Measurements from ENCODE around the gene OR10J5.

OR10J5 gene

GRCh38 chr1:159562680-159563079, 26.9 kb upstream of the OR10J5 start:
- TF ChIP-seq SIN3A (IDR thresholded peaks at IDR 0.05; ENCODE audit: borderline replicate concordance, insufficient read depth, low read length) (no peak), FOXP2 (optimal IDR thresholded peaks at IDR 0.05; ENCODE audit: borderline replicate concordance, extremely low read depth, extremely low read length, insufficient read depth) (no peak), POLR2AphosphoS5 (IDR thresholded peaks at IDR 0.05; ENCODE audit: low read depth, low read length) (no peak), TAF1 (IDR thresholded peaks at IDR 0.05; ENCODE audit: borderline replicate concordance, insufficient read depth, low read length) (no peak)
- TF ChIP-seq, protein P1, sequence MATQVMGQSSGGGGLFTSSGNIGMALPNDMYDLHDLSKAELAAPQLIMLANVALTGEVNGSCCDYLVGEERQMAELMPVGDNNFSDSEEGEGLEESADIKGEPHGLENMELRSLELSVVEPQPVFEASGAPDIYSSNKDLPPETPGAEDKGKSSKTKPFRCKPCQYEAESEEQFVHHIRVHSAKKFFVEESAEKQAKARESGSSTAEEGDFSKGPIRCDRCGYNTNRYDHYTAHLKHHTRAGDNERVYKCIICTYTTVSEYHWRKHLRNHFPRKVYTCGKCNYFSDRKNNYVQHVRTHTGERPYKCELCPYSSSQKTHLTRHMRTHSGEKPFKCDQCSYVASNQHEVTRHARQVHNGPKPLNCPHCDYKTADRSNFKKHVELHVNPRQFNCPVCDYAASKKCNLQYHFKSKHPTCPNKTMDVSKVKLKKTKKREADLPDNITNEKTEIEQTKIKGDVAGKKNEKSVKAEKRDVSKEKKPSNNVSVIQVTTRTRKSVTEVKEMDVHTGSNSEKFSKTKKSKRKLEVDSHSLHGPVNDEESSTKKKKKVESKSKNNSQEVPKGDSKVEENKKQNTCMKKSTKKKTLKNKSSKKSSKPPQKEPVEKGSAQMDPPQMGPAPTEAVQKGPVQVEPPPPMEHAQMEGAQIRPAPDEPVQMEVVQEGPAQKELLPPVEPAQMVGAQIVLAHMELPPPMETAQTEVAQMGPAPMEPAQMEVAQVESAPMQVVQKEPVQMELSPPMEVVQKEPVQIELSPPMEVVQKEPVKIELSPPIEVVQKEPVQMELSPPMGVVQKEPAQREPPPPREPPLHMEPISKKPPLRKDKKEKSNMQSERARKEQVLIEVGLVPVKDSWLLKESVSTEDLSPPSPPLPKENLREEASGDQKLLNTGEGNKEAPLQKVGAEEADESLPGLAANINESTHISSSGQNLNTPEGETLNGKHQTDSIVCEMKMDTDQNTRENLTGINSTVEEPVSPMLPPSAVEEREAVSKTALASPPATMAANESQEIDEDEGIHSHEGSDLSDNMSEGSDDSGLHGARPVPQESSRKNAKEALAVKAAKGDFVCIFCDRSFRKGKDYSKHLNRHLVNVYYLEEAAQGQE (IDR thresholded peaks at IDR 0.05; ENCODE audit: insufficient read depth in 1 of 2, low read depth in 2 of 2, low read length in 2 of 2) = no peak

DNA sequence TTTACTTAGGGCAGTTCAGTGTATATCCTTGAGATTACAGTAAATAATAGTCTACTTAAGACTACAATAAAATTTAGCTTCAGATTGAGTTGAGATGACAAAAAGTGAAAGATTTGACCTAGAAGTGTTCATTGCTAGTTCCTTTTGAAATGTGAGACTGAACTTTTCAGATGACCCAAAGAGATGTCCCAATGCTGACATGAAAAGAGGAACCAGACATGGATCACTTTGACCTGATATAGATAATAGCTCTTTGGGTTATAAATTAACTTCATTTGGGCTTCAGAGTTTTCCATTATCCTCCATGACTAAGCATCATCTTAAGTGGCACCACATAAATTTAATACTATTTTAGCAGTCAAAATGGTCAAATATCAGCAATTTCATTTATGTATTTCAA, 25.7 kb upstream of the OR10J5 start:
- TF ChIP-seq SIN3A (IDR thresholded peaks at IDR 0.05; ENCODE audit: borderline replicate concordance, insufficient read depth, low read length) = no peak
- TF ChIP-seq, protein P1 (IDR thresholded peaks at IDR 0.05; ENCODE audit: insufficient read depth in 1 of 2, low read depth in 2 of 2, low read length in 2 of 2) = no peak
- TF ChIP-seq POLR2AphosphoS5 (IDR thresholded peaks at IDR 0.05; ENCODE audit: low read depth, low read length) = no peak
- TF ChIP-seq FOXP2 (optimal IDR thresholded peaks at IDR 0.05; ENCODE audit: borderline replicate concordance, extremely low read depth, extremely low read length, insufficient read depth) = no peak
- no peak for TF ChIP-seq TAF1 (IDR thresholded peaks at IDR 0.05; ENCODE audit: borderline replicate concordance, insufficient read depth, low read length)

DNA sequence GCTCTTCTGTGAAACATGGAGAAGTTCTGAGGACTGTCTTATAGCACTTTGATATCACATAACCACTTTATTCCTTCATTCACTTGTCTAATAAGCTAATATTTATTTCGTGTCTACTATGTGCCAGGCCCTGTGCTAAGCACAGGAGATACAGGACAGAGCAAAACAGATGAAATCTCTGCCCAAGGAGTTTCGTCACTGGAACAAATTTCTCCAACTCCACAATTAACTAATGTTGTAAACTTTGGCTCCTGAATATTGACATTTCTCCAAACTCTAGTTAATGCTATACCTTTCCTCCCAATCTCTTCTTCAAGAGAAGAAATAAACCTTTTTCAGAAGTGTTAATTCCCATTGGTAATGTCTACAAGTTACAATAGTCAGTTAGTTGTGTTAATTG, 24.8 kb upstream of the OR10J5 start:
- TF ChIP-seq SIN3A (IDR thresholded peaks at IDR 0.05; ENCODE audit: borderline replicate concordance, insufficient read depth, low read length) (no peak), POLR2AphosphoS5 (IDR thresholded peaks at IDR 0.05; ENCODE audit: low read depth, low read length) (no peak), TAF1 (IDR thresholded peaks at IDR 0.05; ENCODE audit: borderline replicate concordance, insufficient read depth, low read length) (no peak), FOXP2 (optimal IDR thresholded peaks at IDR 0.05; ENCODE audit: borderline replicate concordance, extremely low read depth, extremely low read length, insufficient read depth) (no peak)
- TF ChIP-seq, protein P1 (IDR thresholded peaks at IDR 0.05; ENCODE audit: insufficient read depth in 1 of 2, low read depth in 2 of 2, low read length in 2 of 2) = no peak

DNA sequence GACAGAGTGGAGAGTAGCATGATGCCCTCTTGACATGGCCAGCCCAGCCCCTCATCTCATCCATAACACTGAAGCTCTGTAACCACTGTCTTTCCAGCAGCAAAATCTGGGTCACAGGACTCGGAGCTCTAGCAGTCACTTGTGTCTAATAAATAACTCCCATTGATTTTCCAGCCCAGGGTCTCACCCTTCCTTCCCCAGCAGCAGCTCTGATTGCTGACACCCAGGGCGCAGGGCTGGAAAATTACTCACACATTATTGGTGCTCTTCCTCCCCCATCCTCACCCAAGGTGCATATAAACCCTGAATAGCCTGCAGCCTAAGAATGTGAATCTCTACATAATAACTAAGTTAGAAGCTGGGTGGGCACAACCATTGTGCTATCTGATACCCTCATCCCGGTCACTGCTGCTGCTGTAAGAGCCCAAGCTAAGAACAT, 21.1 kb upstream of the OR10J5 start:
- TF ChIP-seq POLR2AphosphoS5 (IDR thresholded peaks at IDR 0.05; ENCODE audit: low read depth, low read length) = no peak
- TF ChIP-seq TAF1 (IDR thresholded peaks at IDR 0.05; ENCODE audit: borderline replicate concordance, insufficient read depth, low read length) = no peak
- no peak for TF ChIP-seq SIN3A (IDR thresholded peaks at IDR 0.05; ENCODE audit: borderline replicate concordance, insufficient read depth, low read length)
- no peak for TF ChIP-seq FOXP2 (optimal IDR thresholded peaks at IDR 0.05; ENCODE audit: borderline replicate concordance, extremely low read depth, extremely low read length, insufficient read depth)
- TF ChIP-seq, protein P1 (IDR thresholded peaks at IDR 0.05; ENCODE audit: insufficient read depth in 1 of 2, low read depth in 2 of 2, low read length in 2 of 2) = no peak

DNA sequence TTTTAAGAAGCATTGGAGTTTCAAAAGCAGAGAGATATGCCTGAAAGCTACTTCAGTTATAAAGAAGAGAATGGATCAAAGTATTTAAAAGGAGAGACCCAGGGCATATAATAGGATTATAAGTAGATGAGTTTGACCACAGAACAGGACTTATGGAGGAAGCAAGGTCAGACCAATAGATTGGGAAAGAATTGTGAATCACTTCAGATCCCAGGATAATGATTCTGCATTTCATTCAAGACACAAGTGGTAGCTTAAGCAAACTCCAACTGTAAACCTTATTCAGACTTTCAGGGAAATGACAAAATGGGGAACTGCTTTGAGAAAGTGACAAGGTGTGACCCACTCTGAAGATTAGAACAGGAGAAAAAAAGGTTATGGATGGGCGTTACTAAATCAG, 18.9 kb upstream of the OR10J5 start:
- TF ChIP-seq, protein P1 (IDR thresholded peaks at IDR 0.05; ENCODE audit: insufficient read depth in 1 of 2, low read depth in 2 of 2, low read length in 2 of 2) = no peak
- TF ChIP-seq TAF1 (IDR thresholded peaks at IDR 0.05; ENCODE audit: borderline replicate concordance, insufficient read depth, low read length) (no peak), FOXP2 (optimal IDR thresholded peaks at IDR 0.05; ENCODE audit: borderline replicate concordance, extremely low read depth, extremely low read length, insufficient read depth) (no peak), SIN3A (IDR thresholded peaks at IDR 0.05; ENCODE audit: borderline replicate concordance, insufficient read depth, low read length) (no peak)

Data from PFSK-1 (cell line).